HuH-7.5 (cell line): ENCODE results near the gene TRAT1.
"Not testable (repeated sequence)": the region's sequence is repeated elsewhere in the genome, so short reads cannot be mapped to it uniquely, and the experiment has no call there.

Experiments used
- DNase-seq: peaks from one replicate; pipeline ENCODE4 v3.0.0; 2011; ENCODE audit warnings: low spot score

TRAT1 gene, protein sequence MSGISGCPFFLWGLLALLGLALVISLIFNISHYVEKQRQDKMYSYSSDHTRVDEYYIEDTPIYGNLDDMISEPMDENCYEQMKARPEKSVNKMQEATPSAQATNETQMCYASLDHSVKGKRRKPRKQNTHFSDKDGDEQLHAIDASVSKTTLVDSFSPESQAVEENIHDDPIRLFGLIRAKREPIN

GRCh38 chr3:108822123-108822897 is at the start of gene TRAT1:
Gene TRAT1, plus strand, starts transcription at chr3:108822786. Its CDS starts 142 bp downstream, at chr3:108822928.
- DNase-seq = no peak

DNA sequence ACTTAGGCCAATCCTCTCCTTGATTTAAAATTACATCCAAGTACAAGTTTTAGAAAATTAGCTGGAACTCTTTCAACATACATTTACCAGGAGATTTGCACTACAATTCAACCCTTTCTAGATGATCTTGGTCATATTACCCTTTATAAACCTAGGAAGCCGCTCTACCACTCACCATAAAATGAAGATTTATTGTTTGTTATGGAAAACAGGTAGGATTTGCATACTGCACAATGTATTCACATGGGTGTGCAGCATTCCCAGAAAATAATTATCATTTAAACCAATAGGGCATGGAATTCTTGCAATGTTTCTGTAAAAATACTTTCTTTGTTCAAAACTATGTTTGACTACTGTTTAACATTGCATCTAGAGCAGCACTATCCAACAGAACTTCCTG is 46.9 kb upstream of the TRAT1 start:
- DNase-seq = no peak

GRCh38 chr3:108779496-108779895 is 43.1 kb upstream of the TRAT1 start:
- no peak for DNase-seq

DNA sequence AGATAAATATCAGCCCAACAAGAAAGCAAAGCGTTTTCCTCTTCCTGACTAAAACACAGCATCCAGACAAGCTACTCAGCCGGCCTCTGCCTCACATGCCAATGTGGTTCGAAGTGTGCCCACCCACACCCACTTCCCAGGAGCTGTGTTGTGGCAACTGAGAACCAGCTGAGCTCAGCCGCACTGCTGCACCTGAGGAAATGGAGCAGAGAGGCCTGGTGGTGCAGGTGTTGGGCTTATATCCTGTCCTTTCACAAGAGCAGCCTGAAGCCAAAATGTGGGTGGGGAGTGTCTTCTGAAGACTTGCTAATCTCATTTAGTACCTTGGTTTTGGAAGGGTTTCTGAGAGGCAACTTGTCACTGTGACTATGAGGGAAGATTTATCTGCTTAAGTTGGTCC is 42.4 kb upstream of the TRAT1 start:
- DNase-seq = no peak

GRCh38 chr3:108791473-108791872 is 31.1 kb upstream of the TRAT1 start:
- DNase-seq = no peak

- DNase-seq = no peak
Measured at GRCh38 chr3:108804437-108804836, 18.1 kb upstream of the TRAT1 start.

GRCh38 chr3:108804966-108805365 is 17.6 kb upstream of the TRAT1 start:
- no peak for DNase-seq

DNA sequence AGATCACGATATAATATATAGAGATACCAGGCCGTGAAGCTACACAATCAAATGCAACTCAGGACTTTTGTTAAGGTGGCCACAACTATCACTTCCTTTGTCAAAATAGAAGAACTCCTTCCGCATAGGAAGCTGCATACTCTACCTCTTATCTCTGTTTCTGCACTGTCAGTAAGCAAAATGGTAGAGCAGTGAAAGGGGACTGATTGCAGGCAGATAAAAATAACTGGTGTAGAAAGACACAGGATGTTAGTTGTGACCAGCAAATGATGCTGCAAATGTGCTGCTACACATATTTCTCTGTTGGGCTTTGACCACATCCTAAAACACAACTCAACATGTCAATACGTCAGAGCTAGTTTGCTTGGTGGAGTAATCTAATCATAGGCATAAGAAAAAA is 16.3 kb upstream of the TRAT1 start:
- DNase-seq = no peak

- no peak for DNase-seq
Measured at GRCh38 chr3:108818404-108818803, 4.2 kb upstream of the TRAT1 start.

- DNase-seq = no peak
Measured at GRCh38 chr3:108820586-108820985, 2.0 kb upstream of the TRAT1 start.

GRCh38 chr3:108823227-108823626 is 641 bp downstream of the TRAT1 start:
- no peak for DNase-seq

- DNase-seq = not testable (repeated sequence)
Measured at GRCh38 chr3:108823803-108824202, 1.2 kb downstream of the TRAT1 start.

DNA sequence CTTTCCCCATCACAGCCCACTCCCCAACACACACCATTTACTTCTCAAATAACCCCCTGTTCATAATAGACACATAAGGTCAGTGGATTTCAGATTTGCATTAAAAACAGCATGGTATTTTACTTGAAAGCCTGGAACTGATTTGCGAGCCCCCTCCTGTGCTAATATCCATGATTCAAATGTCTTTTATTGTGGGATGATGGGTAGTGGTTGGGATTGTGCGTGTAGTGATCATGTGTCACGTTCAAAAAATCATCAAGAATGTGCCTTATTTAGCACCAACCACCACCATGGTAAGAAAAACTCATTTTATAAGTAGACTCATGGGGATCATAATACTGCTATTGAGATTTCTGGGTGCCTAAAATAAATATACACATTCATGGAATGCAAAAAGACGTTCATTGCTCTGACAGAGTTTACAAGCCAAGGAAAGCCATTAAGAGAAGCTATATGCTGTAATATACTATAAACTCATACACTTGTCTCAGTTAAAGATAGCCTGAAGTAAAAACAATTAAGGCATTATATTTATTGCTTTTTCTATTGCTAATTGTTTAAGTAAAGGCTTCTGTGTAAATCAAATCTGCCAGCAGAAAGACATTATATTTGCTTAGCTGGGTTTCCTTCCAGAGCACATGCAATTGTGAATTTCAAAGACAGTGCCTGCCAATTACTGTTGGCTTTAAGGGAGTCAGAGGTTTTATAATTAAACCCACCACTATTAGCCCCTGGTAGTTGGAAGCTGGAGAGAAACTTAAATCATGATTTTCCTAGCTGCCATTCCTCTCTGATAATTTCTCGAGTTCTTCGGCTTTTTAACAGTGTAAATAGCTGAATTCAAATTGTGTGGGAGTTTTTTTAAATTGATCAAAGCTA is 4.0 kb downstream of the TRAT1 start:
- DNase-seq = no peak

DNA sequence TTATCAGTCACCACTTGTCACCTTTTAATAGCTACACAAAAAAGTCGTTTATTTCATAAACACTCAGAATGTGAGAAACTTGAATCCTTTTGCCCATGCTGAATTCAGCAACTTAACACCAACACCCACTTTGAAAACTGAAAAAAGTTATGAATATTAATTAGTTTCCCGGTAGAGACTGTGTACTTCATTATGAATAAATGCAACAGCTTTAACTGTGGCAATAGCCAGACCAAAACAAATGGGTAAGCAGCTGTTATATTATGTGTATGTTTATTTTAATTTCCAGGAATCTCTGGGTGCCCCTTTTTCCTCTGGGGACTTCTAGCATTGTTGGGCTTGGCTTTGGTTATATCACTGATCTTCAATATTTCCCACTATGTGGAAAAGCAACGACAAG is 7.8 kb downstream of the TRAT1 start:
- DNase-seq = no peak

- no peak for DNase-seq
Measured at GRCh38 chr3:108830991-108831614, 8.5 kb downstream of the TRAT1 start.

DNA sequence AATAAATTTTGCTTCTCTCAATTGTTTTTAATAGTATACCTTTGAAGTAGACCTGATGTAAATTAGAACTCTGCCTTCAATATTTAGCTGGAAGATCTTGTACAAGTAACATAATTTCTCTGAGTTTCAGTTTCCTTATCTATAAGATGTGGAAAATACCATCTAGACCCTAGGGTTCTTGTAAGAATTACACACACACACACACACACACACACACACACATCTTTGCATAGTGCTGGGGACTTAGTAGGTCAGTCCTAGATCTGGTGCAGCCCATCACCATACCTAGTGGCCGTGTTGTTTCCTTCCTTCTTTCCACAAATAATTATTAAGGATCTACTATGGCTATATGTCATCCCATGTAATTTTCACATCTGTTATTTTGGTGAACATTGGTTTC is 11.0 kb downstream of the TRAT1 start:
- no peak for DNase-seq

DNA sequence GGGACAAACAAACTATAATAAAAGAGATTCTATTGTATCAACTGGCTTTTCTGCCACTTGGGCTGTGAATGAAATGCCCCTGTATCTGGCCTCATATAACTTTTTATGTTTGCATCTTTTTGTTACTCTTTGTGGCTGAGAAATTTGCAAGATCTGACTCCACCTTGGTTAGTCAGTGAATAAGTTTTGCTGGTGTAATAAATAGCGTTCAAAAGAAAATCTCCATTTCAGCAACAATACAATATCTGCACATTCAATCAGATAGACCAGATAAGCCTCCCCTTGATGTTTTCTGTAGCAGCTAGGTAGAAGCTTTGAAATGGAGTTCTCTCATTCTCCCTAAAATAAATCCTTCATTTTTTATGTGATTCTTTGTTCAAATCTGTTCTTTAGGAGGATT is 12.0 kb downstream of the TRAT1 start:
- no peak for DNase-seq

DNA sequence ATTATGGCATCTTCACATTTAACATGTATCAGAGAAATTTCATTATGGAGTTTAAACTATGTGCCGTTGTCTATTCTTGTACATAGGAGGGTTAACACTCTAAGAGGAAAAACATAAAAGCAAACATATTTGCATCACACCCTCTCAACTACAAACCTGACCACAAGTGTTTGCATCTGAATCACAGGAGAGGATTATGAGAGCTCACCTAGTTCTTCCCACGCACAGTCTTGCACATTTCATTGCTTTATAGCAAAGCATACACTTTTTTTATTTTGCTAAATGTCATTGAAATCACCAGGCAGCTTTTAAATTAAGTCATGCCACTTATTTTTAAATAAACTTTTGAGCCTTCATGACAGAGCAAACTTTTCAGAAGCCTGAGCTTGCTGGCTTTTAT is 12.5 kb downstream of the TRAT1 start:
- DNase-seq = no peak

- no peak for DNase-seq
Measured at GRCh38 chr3:108838436-108838835, 15.8 kb downstream of the TRAT1 start.

DNA sequence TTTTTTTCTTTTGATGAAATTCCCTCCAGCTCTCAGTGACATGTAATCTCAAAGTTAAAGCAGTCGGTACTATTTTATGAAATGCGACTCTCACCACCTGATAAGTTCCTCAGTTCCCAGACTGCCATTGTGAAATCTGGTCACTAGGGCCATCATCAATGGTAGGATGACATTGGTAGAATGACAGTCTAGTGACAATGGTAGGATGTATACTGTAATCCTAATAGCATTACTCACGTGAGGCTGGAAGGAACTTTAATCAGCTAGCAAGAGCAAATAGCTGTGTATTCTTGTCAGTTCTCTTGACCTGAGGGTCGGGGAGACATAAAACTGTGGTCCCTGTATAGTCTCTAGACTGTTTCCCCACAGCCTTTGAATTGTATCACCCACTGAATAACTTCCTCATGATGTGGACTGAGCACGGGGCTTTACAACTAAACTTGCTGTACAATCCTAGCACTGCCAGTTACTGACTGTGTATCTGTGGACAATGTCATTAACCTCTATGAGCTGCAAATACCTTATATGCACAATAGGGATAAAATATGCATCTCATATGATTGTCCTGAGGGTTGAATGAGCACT is 23.2 kb downstream of the TRAT1 start:
- no peak for DNase-seq

GRCh38 chr3:108847187-108847586 is 24.6 kb downstream of the TRAT1 start:
- DNase-seq = no peak

DNA sequence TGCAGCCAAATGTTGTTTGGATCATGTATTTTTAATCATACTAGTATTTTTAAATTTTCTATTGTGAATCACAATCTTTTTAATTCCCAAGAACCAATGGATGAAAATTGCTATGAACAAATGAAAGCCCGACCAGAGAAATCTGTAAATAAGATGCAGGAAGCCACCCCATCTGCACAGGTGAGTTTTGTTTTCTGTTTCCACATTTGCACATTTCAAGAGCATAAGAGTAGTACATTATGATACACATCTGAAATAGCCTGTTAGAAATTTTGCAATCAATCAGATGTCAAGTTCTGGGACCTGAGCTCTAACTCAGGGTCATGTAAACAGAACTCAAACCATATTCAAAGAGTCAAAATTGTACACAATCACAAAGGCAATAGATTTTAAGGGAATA is 26.5 kb downstream of the TRAT1 start:
- DNase-seq = no peak
